ENCODE data around the gene FBXL2.
"Not testable (repeated sequence)": the region's sequence is repeated elsewhere in the genome, so short reads cannot be mapped to it uniquely, and the experiment has no call there.

Gene FBXL2

DNA sequence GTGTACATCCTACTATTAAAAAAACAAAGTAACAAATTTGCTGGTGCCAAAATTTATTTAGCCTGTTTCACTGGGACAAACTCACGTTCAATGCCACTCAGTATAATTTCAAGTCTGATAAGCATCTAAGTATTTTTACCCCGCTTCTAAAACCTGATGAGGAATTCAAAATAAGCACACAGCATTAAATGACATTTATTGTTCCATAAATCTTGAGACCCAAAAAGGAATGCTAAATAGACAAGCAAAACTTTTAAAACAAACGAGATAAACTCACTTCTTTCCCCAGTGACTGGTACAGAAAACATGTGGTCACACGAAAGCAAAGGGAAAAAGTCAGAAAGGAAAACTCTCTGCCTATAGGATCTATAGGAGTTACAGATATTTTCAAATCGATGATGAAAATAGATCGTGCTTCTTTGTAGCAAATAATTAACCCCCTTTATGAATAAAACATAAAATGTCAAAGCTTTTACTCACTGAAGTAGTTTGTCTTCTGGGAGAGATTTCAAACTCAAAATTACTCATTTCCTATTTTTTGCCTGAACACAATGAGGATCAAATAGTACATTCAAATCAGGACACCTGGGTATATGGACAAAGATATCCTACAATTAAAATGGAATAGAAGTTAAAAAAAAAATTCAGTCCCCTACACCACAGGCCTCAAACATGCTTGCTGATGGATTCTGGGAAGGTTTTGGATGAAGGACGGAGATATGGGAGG is 111.3 kb downstream of the FBXL2 start:
- DNase-seq: no peak

DNA sequence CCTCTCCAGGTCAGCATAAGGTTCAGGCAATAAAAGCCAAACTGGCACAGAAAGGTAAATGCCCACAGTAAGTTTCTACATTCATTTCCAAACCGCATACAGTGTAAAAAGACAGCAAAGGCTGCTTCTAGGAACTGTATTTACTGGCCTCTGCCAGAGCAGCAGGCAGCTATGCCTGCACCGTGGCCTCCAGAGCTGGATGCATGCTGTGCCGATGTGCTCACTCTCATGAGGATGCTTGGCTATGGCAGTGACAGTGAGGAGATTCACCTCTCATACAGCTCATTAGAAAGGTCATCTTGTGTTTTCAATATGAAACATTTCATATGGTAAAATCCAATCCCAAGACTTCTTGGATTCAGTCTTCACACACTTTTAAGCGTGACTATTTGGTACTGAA is 112.7 kb downstream of the FBXL2 start:
- no peak for DNase-seq

DNA sequence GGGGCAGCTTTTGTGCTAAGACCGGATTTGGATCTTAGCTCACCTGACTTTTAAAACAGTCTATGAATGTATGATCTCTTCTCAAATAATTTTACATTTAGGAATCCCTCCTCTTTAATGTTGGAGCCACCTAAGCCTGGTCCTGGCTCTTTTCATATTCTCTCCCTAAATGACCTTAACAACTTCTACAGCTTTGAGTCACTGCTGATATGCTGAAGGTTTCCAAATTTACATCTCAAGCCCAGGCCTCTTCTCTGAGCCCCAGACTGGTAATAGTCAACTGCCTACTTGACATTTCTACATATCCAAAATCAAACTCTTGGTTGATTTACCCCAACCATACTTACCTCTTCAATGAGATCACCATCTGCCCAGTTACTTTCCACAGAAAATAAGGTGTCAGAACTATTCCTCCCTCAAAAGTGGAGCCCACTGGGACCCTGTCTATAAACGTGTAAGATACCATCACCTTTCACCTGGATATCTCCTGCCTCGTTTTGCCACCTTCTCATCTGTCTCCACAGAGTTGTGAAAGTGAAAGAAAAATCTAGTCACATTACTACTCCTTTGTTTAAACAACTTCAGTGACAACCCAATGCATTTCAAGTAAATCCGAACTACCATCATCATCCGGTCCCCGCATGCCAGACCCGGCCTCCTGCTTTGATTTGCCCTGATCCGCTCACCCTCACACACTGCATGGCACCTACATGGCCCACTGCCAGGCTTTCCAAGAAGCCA is 114.2 kb downstream of the FBXL2 start:
- DNase-seq: no peak

DNA sequence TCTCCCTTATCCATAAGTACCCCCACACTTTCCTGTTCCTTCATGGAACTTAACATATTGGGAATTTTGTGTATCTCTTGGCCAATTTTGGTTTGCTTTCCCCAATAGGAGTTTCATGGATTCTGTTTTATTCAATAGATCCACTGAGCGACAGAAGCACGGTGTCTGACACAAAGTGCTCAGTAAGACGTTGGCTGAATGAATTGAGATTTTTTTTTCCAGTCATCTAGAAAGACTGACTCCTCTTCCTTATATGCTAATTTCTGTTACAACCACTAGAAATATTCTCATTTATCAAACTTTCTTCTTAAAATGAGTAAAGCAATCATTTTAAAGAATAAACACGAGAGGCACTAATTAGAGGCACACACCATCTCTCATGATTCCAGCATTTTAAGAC is 114.9 kb downstream of the FBXL2 start:
- no peak for DNase-seq

DNA sequence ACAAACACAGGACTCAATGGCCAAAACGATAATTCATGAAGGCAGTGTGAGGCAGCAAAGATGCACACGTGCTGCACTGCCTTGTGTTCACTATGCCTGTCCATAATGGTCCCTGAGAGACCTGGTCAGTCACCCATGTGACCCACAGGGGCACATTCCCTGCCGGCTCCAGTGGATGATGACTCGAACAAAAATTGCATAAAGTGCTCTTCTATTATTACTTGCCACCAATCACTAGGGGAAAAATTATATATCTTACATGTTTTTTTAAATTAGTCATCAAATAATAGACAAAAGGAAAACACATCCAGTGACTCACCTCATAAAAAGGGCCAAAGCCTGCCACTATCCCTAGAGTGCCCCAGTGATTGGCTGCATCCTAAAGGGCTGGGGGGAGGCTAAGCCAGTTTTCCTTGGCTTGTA is 115.5 kb downstream of the FBXL2 start:
- DNase-seq: no peak

DNA sequence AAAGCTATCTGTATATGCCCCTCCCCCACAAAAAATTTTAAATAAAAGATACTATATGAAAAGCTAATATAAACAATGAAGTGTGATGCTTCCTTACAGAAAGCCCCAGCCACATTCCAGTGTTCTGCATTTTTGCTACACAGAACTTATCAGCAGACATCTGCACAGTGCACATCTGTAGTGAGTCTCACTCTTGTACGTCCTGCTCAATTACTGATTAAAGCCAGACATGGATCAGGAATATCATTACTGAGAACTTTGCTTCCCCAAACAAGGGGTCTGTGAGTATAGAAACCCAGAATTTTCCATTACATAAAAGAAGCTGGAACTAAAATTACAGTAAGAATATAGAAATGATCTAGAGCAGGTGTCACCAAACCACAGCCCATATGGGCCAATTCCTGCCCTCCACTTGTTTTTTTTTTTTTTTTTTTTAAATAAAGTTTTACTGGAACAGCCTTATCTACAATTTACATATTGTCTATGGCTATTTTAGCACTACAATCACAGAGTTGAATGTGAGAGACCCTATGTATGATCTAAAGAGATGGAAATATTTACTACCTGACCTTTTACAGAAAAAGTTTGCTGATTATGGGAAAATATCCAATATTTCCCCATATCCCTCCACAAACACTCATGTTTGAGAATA is 117.3 kb downstream of the FBXL2 start:
- DNase-seq: no peak

DNA sequence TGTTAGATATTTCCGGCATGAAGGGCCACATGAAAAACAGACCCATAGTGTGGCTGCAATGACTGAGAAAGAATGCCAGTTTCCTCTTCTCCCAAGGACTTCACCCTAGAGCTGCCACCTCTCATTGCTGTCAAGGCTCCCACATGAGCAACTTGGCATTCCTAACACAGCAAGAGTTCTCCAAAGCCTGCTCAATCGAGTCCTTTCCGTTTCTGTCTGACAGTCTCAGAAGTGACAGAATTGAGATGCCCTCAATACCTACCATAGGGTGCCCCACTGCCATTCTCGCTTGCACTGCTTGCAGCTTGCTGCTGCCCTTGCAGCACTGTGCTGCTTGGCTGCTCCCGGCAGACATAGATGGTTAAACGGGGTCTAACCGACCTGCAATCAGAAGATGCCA is 118.7 kb downstream of the FBXL2 start:
- no peak for DNase-seq

DNA sequence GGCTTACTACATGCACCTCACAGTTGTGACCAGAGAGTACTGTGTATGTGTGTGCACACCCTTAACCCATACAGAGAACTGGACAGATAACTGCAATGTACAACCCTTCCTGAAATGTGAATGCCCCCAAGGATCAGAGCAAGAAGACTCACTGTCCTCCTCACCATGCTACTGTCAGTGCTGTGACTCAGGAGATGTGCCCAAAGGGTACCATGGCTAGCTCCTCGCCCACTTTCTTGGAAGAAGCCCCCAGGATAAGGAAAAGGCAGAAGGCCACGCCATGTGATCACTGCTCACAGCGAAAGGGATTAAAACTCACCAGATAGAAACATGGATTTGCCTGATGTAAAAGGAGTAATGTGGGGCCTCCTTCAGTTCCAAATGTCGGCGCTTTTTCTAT is 121.2 kb downstream of the FBXL2 start:
- DNase-seq: no peak

DNA sequence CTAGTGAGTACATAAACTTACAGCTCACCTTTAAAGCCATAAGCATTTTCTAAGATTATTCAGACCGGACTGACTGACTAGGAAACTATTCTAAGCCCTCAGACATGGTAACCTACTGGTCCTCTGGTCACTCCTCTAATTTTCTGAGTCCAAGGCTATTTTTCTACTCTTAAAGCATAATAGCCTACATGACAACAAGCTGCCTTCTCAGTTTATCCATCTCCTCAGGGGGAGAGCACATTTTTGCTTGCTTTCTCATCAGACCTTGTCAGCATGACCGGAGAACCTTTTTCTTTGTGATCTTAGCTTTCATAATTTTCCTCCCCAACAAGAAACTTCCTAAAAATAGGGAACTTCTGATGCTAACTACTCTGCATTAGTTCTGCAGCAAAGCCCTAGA is 124.5 kb downstream of the FBXL2 start:
- no peak for DNase-seq

DNA sequence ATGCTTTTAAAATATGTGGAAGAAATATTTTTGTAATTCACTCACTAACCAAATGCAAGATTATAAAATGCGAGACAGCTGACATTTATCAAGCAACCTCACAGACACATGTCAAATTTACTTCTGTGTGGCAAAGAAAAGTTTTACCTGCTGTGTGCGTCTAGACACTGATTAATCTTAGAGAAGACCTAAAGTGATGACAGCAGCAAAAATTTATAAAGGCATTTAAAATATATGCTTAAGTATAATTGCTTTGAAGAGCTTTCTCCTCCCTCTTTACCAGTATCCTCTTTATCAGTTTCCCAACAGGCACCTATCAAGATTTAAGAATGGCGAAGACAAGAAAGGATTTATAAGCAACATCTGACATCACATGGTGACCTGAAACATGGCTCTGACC is 125.7 kb downstream of the FBXL2 start:
- DNase-seq: no peak

DNA sequence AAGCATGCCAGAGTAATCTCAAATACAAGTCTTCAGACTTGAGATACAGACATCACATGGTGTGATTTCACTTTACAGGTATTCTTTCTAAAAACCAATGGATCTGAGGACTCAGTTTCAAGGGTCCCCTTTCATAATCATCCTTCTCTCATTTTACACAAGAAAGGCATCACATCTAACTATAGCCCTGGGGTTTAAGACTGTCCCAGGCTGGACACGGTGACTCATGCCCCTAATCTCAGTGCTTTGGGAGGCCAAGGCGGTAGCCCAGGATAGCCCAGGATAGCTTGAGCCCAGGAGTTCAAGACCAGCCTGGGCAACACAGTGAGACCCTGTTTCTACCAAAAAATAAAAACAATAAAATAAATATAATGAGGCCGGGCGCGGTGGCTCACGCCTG is 126.5 kb downstream of the FBXL2 start:
- DNase-seq: no peak

DNA sequence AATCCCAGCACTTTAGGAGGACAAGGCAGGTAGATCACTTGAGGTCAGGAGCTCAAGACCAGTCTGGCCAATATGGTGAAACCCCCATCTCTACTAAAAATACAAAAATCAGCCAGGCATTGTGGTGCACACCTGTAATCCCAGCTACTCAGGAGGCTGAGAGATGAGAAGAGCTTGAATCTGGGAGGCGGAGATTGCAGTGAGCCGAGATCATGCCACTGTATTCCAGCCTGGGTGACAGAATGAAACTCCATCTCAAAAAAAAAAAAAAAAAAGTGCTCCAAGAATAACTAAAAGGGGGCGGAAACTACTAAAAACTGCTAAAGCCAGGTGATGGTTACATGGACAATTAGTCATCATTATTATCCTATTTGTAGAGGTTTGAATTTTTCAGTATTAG is 133.6 kb downstream of the FBXL2 start:
- DNase-seq: not testable (repeated sequence)

DNA sequence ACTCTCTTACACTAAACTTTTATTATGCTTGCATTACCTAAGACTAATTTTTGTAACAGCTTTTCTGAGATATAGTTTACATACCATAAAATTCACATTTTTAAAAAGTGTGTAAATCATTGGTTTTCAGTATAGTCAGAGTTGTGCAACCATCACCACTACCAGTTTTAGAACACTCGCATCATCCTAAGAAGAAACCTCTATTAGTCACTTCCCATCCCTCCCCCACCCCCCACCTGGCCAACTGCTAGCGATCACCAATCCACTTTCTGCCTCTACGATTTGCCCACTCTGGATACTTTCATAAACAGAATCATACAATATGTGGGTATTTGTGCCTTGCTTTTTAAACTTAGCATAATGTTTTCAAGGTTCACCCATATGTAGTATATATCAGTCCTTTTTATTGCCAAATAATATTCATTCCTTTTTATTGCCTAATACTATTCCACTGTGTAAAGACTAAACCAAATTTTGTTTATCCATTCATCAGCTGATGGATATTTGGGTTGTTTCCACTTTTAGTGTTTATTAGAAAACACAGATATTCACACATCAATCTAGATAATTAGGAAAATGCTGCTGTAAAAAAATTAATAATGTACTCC is 139.9 kb downstream of the FBXL2 start:
- peak in 1 of 2 donors; percentile 18 for DNase-seq

DNA sequence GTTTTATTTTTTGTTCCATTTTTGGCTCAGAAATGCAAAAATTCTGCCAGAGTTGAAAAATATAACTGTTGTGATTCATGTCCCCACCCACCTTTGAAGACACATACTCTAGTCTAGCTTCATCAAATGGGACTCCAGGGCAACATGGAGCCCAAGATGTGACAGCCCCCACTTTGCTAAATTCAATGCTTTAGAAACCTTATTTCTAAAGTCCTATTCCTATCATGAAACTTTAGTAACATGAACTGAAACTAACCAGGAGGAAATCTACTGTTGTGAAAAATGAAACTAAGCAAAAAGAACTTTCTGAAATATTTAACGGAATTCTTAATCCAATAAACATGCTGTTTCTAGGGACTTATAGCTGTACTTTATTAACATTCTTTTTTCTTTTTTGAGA is 142.7 kb downstream of the FBXL2 start:
- DNase-seq: peak in 1 of 2 donors; percentile 40

DNA sequence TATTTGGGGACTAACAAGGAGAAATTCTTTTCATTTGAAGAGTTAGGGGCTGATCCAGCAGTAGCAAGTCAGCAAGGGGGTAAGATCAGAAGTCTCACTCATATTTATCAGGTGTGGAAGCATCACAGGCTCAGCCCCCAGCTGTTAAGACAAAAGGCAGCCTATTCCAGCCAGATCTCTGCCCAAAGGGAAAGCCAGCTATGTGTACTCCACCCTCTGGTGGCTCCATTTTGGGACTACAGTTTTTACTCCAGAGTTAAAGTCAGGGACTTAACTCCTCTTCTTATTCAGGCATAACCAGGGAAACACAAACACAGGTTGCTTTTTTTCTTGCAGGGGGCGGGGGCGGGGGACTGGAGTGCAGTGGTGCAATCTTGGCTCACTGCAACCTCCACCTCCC is 143.7 kb downstream of the FBXL2 start:
- DNase-seq: no peak

DNA sequence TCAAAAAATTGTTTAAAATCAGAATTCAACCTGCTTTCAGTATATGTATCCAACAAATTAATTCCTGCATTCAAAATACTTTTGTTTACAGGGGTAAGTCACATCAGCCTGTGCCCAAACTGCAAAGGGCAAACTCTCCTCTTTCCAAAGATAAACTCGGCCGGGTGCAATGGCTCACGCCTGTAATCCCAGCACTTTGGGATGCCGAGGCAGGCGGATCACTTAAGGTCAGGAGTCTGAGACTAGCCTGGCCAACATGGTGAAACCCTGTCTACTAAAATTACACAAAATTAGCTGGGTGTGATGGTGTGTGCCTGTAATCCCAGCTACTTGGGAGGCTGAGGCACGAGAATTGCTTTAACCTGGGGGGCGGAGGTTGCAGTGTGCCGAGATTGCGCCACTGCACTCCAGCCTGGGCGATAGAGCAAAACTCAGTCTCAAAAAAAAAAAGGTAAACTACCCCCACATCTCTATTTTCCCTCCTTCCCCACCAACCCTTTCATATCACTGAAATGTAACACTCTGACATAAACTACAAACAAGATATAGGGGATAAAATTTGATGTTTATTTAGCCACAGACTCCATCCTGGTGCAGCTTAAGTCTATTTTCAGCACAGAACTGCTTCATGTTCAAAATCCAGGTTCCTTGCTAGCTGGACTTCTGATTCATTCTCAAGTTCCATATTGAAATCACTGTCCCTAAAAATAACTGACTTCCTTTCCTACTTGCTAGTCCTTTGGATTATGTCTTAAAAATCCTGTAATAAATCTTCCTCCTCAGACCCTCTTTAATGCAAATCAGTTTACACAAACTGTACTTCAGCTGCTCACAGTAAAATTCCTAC is 147.6 kb downstream of the FBXL2 start:
- DNase-seq: peak in 1 of 2 donors; percentile 29

DNA sequence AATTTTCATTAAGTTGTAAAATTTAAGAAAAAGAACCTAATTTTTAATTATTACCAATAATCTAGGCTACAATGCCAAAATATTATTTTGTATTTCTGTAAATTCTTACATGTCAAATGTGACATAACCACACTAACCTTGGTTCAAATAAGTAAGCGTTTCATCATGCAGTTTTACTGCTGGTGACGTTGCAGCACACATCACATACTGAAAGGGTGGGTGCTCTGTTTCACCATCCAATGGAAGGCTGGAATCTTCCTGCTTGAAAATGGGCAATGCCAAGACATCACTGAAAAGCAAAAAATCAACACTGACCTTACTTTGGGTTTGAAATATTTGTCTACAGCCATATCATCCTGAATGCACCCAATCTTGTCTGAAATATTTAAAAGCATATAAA is 148.2 kb downstream of the FBXL2 start:
- DNase-seq: peak in 1 of 2 donors; percentile 23

DNA sequence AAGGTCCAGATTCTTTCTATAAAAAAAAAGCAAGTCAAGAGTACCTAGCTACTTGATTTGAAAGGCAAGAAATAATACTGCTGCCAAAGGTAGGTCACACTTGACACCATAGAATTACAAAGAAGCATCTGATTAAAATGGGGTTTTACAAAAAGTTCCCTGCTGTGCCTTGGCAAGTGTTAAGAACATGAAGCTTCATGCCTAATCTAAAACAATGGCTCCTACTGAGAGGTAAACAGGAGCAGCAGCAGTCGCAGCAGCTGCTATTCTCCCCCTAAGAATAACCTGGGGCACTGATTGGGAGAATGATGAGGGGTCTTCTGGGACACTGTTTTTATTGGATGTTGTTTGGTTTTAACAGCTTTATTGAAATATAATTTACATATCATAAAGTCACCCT is 148.8 kb downstream of the FBXL2 start:
- no peak for DNase-seq

DNA sequence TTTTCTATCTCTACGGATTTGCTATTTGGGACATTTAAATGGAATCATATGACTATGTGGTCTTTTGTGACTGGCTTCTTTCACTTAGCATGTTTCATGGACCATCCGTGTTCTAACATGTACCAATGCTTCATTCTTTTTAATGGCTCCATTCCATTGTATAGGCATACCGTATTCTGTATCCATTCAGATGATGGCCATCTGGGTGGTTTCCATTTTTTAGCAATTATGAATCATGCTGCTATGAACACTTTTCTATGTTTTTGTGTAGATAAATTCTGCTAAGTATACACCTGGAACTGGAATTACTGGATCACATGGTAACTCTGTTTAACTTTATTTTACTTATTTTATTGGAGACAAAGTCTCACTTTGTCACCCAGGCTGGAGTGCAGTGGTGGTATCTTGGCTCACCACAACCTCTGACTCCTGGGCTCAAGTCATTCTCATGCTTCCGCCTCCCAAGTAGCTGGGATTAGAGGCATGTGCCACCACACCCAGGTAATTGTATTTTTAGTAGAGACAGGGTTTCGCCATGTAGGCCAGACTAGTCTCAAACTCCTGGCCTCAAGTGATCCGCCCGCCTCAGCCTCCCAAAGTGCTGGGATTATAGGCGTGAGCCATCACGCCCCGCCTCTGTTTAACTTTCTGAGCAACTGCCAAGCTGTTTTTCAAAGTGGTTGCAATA is 149.5 kb downstream of the FBXL2 start:
- DNase-seq: no peak

DNA sequence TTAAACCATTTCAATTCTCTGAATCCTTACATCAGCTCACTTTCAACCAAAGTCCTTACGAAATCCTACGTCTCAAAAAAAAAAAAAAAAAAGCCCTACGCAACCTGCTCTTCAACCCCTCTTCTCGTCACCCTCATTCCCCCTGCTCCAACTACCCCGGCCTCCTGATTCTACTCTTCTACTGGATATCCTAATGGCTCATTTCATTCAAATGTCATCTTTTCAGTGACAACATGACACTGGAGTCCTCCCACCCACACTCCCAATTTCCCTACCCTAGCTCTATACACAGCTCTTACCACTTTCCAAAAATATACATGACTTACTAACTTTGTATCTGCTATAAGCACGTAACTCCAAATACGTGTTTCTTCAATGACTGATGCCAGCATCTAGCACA is 151.5 kb downstream of the FBXL2 start:
- peak; percentile 58 to 71 for DNase-seq

DNA sequence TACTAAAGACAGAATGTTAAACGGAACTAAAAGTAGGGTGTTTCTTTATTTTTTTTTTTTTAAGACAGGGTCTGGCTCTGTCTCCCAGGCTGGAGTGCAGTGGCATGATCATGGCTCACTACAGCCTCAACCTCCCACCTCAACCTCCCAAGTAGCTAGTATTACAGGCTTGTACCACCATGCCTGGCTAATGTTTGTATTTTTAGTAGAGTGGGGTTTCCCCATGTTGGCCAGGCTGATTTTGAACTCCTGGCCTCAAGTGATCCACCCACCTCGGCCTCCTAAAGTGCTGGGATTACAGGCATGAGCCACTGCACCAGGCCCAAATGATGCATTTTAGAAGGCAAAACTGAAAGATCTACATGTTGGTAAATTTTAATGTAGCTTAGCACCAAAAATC is 152.1 kb downstream of the FBXL2 start:
- peak in 1 of 2 donors; percentile 48 for DNase-seq

DNA sequence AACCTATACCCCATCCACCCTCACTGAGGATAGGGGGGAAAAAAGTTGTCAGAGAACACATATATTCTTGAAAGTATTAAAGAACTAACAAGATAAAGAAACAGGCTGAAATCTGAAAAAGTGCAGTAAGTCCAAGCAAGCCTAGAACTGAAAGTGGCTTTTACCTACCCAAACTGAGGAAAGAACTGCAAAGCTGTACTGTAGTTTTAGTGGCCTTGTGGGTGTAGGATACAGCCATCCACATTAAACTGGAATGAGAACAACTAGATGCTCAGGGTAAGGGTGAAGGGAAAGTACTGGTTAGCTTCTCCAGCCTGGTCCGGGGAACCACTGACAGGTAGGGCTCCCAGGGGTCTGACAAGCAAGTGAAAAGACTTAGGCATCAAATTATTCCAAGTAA is 152.8 kb downstream of the FBXL2 start:
- no peak for DNase-seq
